Urinary bladder (tissue), 4 donors: ENCODE results near the gene DENND10. TPM values are rescaled to one million over a fixed set of nuclear protein-coding genes. Genes with fewer than 3 reads are reported as not detected.
A peak's percentile ranks its signal among the peaks of the same experiment; 100 is the strongest.
"Not testable (repeated sequence)": the region's sequence is repeated elsewhere in the genome, so short reads cannot be mapped to it uniquely, and the experiment has no call there.

Source experiments
- DNase-seq: peaks from one replicate; pipeline ENCODE4 v3.0.0-alpha.2; 2015; ENCODE audit errors: extremely low spot score
- H3K27ac ChIP-seq: one replicate; pipeline ENCODE4 v1.5.1; 2013; ENCODE audit warnings: low read depth, mild to moderate bottlenecking, moderate library complexity
- H3K36me3 ChIP-seq: one replicate; pipeline ENCODE4 v1.6.1; 2013; ENCODE audit warnings: mild to moderate bottlenecking, moderate library complexity; ENCODE audit not compliant: insufficient read depth
- H3K4me1 ChIP-seq: one replicate; pipeline ENCODE4 v1.6.1; 2013; ENCODE audit warnings: mild to moderate bottlenecking, moderate library complexity; ENCODE audit not compliant: insufficient read depth
- H3K4me3 ChIP-seq: one replicate; pipeline ENCODE4 v1.5.1; 2013; ENCODE audit warnings: low read depth, low read length
- WGBS: extraction: QIAGEN DNeasy Blood & Tissue Kit; methylation state at CpG from one replicate; pipeline ENCODE4 v1.1.7; 2013; 5-methylcytosine and 5-hydroxymethylcytosine counted together
- polyA plus RNA-seq: library from polyadenylated mRNA; stranded (reverse); fragments of 200-250 nt; gene quantifications from one replicate; pipeline ENCODE4 v1.2.3, GENCODE V29; 2013
- total RNA-seq: library from RNA; depleted of rRNA; stranded (reverse); fragments of >200 nt; gene quantifications from one replicate; pipeline ENCODE4 v1.2.3, GENCODE V29; 2014
- donor health status: healthy with polysubstance abuse.
- donor health status: healthy.

The DENND10 gene
- total and polyA plus RNA-seq, 2 donors = 25.4 to 45.7 TPM

GRCh38 chr10:119131512-119132240 lies 27.8 kb downstream of the DENND10 start:
- WGBS = 63% methylated on average over 10 of the region's 10 CpGs
- H3K27ac ChIP-seq = no peak overlapping the region

GRCh38 chr10:119132521-119133345 lies 28.8 kb downstream of the DENND10 start:
- WGBS = 85% methylated on average over 14 of the region's 14 CpGs
- no peak for DNase-seq
- Histone ChIP-seq H3K36me3 (peaks cover 3% of the 10 kb centered on the region), H3K4me3 (no peak overlapping the region), H3K4me1 (no peaks in the 10 kb centered on the region), H3K27ac (no peak overlapping the region)

More at GRCh38 chr10:119131512-119132240, 27.8 kb downstream of the DENND10 start:
- peak overlapping the region; percentile 10 for H3K4me3 ChIP-seq
- no peak for DNase-seq
- peaks cover 3% of the 10 kb centered on the region for H3K36me3 ChIP-seq
- no peaks in the 10 kb centered on the region for H3K4me1 ChIP-seq

GRCh38 chr10:119133949-119134348 lies 30.0 kb downstream of the DENND10 start:
- 90% methylated on average over 8 of the region's 8 CpGs for WGBS
- H3K4me3 ChIP-seq = no peak overlapping the region
- H3K36me3 ChIP-seq = peaks cover 1% of the 10 kb centered on the region
- H3K27ac ChIP-seq = no peak overlapping the region
- H3K4me1 ChIP-seq = no peaks in the 10 kb centered on the region
- no peak for DNase-seq

- Histone ChIP-seq H3K27ac (no peak overlapping the region), H3K4me3 (no peak overlapping the region), H3K4me1 (no peaks in the 10 kb centered on the region), H3K36me3 (peaks cover 1% of the 10 kb centered on the region)
- DNase-seq = no peak
- WGBS = 64% methylated on average over 4 of the region's 4 CpGs
Measured at GRCh38 chr10:119135513-119135881, 31.6 kb downstream of the DENND10 start.

GRCh38 chr10:119136084-119136483 lies 32.2 kb downstream of the DENND10 start:
- Histone ChIP-seq H3K4me1 (no peaks in the 10 kb centered on the region), H3K27ac (no peak overlapping the region), H3K36me3 (peaks cover 1% of the 10 kb centered on the region), H3K4me3 (no peak overlapping the region)
- WGBS = 82% methylated on average over 7 of the region's 7 CpGs
- no peak for DNase-seq

- 80% methylated on average over 8 of the region's 8 CpGs for WGBS
- not testable (repeated sequence) for DNase-seq, H3K4me3 ChIP-seq, H3K36me3 ChIP-seq, H3K4me1 ChIP-seq, H3K27ac ChIP-seq
Measured at GRCh38 chr10:119137878-119138277, 34.0 kb downstream of the DENND10 start.

GRCh38 chr10:119138346-119139306 lies 34.7 kb downstream of the DENND10 start:
- 88% methylated on average over 16 of the region's 16 CpGs for WGBS
- no peaks in the 10 kb centered on the region for H3K36me3 ChIP-seq
- DNase-seq = no peak
- H3K4me1 ChIP-seq = no peaks in the 10 kb centered on the region
- no peak overlapping the region for H3K27ac ChIP-seq
- H3K4me3 ChIP-seq = no peak overlapping the region

GRCh38 chr10:119139464-119140067 lies 35.7 kb downstream of the DENND10 start:
- 85% methylated on average over 13 of the region's 13 CpGs for WGBS
- Histone ChIP-seq H3K36me3 (no peaks in the 10 kb centered on the region), H3K4me3 (no peak overlapping the region), H3K27ac (no peak overlapping the region), H3K4me1 (no peaks in the 10 kb centered on the region)
- no peak for DNase-seq

GRCh38 chr10:119140603-119141245 lies 36.8 kb downstream of the DENND10 start:
- H3K27ac ChIP-seq = no peak overlapping the region
- no peak overlapping the region for H3K4me3 ChIP-seq
- no peaks in the 10 kb centered on the region for H3K36me3 ChIP-seq
- no peak for DNase-seq
- 85% methylated on average over 21 of the region's 21 CpGs for WGBS
- H3K4me1 ChIP-seq = no peaks in the 10 kb centered on the region

- Histone ChIP-seq H3K27ac (no peak overlapping the region), H3K36me3 (no peaks in the 10 kb centered on the region), H3K4me1 (no peaks in the 10 kb centered on the region), H3K4me3 (no peak overlapping the region)
- 81% methylated on average over 10 of the region's 10 CpGs for WGBS
- no peak for DNase-seq
Measured at GRCh38 chr10:119143657-119144056, 39.7 kb downstream of the DENND10 start.

GRCh38 chr10:119149157-119149556 lies 45.2 kb downstream of the DENND10 start:
- H3K4me1 ChIP-seq = no peaks in the 10 kb centered on the region
- H3K36me3 ChIP-seq = no peaks in the 10 kb centered on the region
- no peak overlapping the region for H3K4me3 ChIP-seq
- H3K27ac ChIP-seq = no peak overlapping the region
- DNase-seq = no peak
- WGBS = 95% methylated on average over 8 of the region's 8 CpGs

- Histone ChIP-seq H3K36me3 (no peaks in the 10 kb centered on the region), H3K4me3 (no peak overlapping the region), H3K27ac (no peak overlapping the region), H3K4me1 (no peaks in the 10 kb centered on the region)
- WGBS = 85% methylated on average over 13 of the region's 13 CpGs
- no peak for DNase-seq
Measured at GRCh38 chr10:119149729-119150128, 45.8 kb downstream of the DENND10 start.
